H9 (cell line): ENCODE results near the gene SATB2. TPM values are rescaled to one million over a fixed set of nuclear protein-coding genes. Genes with fewer than 3 reads are reported as not detected.

Experiments used
- DNase-seq: peaks from one replicate; pipeline ENCODE4 v3.0.0-alpha.2; 2017
- H2AFZ ChIP-seq: one replicate; pipeline ENCODE4 v1.6.1; 2013; ENCODE audit warnings: mild to moderate bottlenecking, low read length, control low read depth, moderate library complexity
- H2AK5ac ChIP-seq: 2 replicates; pipeline ENCODE4 v1.6.1; 2013; ENCODE audit warnings: low read length, control low read depth, mixed read lengths; ENCODE audit not compliant: insufficient read length
- H2BK120ac ChIP-seq: one replicate; pipeline ENCODE4 v1.6.1; 2013; ENCODE audit warnings: low read depth, mild to moderate bottlenecking, low read length, control low read depth, inconsistent platforms; ENCODE audit not compliant: poor library complexity, severe bottlenecking
- H2BK12ac ChIP-seq: 2 replicates; pipeline ENCODE4 v1.6.1; 2013; ENCODE audit warnings: low read length, control low read depth, mixed read lengths, low read depth; ENCODE audit not compliant: insufficient read length
- H2BK15ac ChIP-seq: 2 replicates; pipeline ENCODE4 v1.6.1; 2013; ENCODE audit warnings: low read depth, low read length, control low read depth
- H2BK20ac ChIP-seq: one replicate; pipeline ENCODE4 v1.6.1; 2013; ENCODE audit warnings: low read depth, mild to moderate bottlenecking, low read length, control low read depth, inconsistent platforms; ENCODE audit not compliant: poor library complexity, severe bottlenecking
- H2BK5ac ChIP-seq: 2 replicates; pipeline ENCODE4 v1.6.1; 2013; ENCODE audit warnings: low read length, control low read depth, mixed read lengths; ENCODE audit not compliant: insufficient read length
- H3K14ac ChIP-seq: 2 replicates; pipeline ENCODE4 v1.6.1; 2013; ENCODE audit warnings: low read length, control low read depth; ENCODE audit not compliant: insufficient read depth
- H3K18ac ChIP-seq: 2 replicates; pipeline ENCODE4 v1.6.1; 2013; ENCODE audit warnings: low read depth, mild to moderate bottlenecking, mixed read lengths, low read length, control low read depth; ENCODE audit not compliant: insufficient read length
- H3K23ac ChIP-seq: 2 replicates; pipeline ENCODE4 v1.6.1; 2013; ENCODE audit warnings: low read length, control low read depth, mixed read lengths, low read depth; ENCODE audit not compliant: insufficient read length
- H3K23me2 ChIP-seq: 2 replicates; pipeline ENCODE4 v1.6.1; 2013; ENCODE audit warnings: low read depth, mild to moderate bottlenecking, mixed read lengths, low read length, control low read depth; ENCODE audit not compliant: insufficient read length, poor library complexity, severe bottlenecking
- H3K27ac ChIP-seq: 2 replicates; pipeline ENCODE4 v1.5.1; 2013; ENCODE audit warnings: low read length, control low read depth, mixed read lengths, low read depth; ENCODE audit not compliant: insufficient read length
- H3K27me3 ChIP-seq: 2 replicates; pipeline ENCODE4 v1.6.1; 2013; ENCODE audit warnings: low read length, control low read depth, inconsistent platforms; ENCODE audit not compliant: insufficient read depth
- H3K4ac ChIP-seq: 2 replicates; pipeline ENCODE4 v1.6.1; 2013; ENCODE audit warnings: low read depth, mild to moderate bottlenecking, control low read depth, inconsistent platforms, low read length, moderate library complexity
- H3K4me1 ChIP-seq: 2 replicates; pipeline ENCODE4 v1.6.1; 2013; ENCODE audit warnings: low read length, control low read depth, inconsistent platforms; ENCODE audit not compliant: insufficient read depth
- H3K4me2 ChIP-seq: 2 replicates; pipeline ENCODE4 v1.6.1; 2013; ENCODE audit warnings: low read length, control low read depth, mixed read lengths; ENCODE audit not compliant: insufficient read length, insufficient read depth
- H3K56ac ChIP-seq: 2 replicates; pipeline ENCODE4 v1.6.1; 2013; ENCODE audit warnings: low read depth, mild to moderate bottlenecking, mixed read lengths, low read length, control low read depth; ENCODE audit not compliant: insufficient read length
- H3K79me1 ChIP-seq: 2 replicates; pipeline ENCODE4 v1.6.1; 2013; ENCODE audit warnings: low read depth, mild to moderate bottlenecking, moderate library complexity, low read length, control low read depth, inconsistent platforms; ENCODE audit not compliant: insufficient read depth, poor library complexity, severe bottlenecking
- H3K79me2 ChIP-seq: 2 replicates; pipeline ENCODE4 v1.6.1; 2013; ENCODE audit warnings: low read length, control low read depth, inconsistent platforms; ENCODE audit not compliant: insufficient read depth
- H3K9ac ChIP-seq: 2 replicates; pipeline ENCODE4 v1.6.1; 2013; ENCODE audit warnings: low read length, control low read depth, mixed read lengths; ENCODE audit not compliant: insufficient read length; ENCODE audit errors: extremely low read depth
- H3K9me3 ChIP-seq: one replicate; pipeline ENCODE4 v1.6.1; 2013; ENCODE audit warnings: low read depth, low read length, inconsistent platforms; ENCODE audit not compliant: control insufficient read depth
- H3T11ph ChIP-seq: one replicate; pipeline ENCODE4 v1.6.1; 2013; ENCODE audit warnings: mild to moderate bottlenecking, low read length, control low read depth, inconsistent platforms
- H4K20me1 ChIP-seq: one replicate; pipeline ENCODE4 v1.6.1; 2013; ENCODE audit not compliant: control insufficient read depth, insufficient read length, insufficient read depth
- H4K5ac ChIP-seq: 2 replicates; pipeline ENCODE4 v1.6.1; 2013; ENCODE audit warnings: low read depth, mild to moderate bottlenecking, mixed read lengths, low read length, control low read depth; ENCODE audit not compliant: insufficient read length
- H4K8ac ChIP-seq: replicated peaks from 2 replicates; pipeline ENCODE4 v1.6.1; 2013; ENCODE audit warnings: low read length, control low read depth, mixed read lengths, low read depth; ENCODE audit not compliant: insufficient read length
- H4K91ac ChIP-seq: 2 replicates; pipeline ENCODE4 v1.6.1; 2013; ENCODE audit warnings: low read depth, mild to moderate bottlenecking, moderate library complexity, mixed read lengths, low read length, control low read depth; ENCODE audit not compliant: insufficient read length
- H3K27ac Mint-ChIP-seq, 3 experiments: 2 replicates in 2 of 3; 3 replicates in 1 of 3; pipeline ENCODE4 v1.8.0; 2020 to 2021; ENCODE audit warnings: mixed read lengths in 3 of 3, mild to moderate bottlenecking in 1 of 3, moderate library complexity in 1 of 3
- H3K27me3 Mint-ChIP-seq: 2 replicates; pipeline ENCODE4 v1.8.0; 2021; ENCODE audit warnings: low read depth, mild to moderate bottlenecking, moderate library complexity, mixed read lengths
- H3K36me3 Mint-ChIP-seq, 3 experiments: 2 replicates in 2 of 3; 3 replicates in 1 of 3; pipeline ENCODE4 v1.8.0; 2020 to 2021; ENCODE audit warnings: low read depth in 3 of 3, mixed read lengths in 3 of 3; ENCODE audit not compliant: insufficient read depth in 1 of 3
- H3K4me1 Mint-ChIP-seq, 2 experiments: 2 replicates each; pipeline ENCODE4 v1.8.0; 2020; ENCODE audit warnings: mixed read lengths in 2 of 2
- H3K4me3 Mint-ChIP-seq, 2 experiments: 2 replicates in 1 of 2; 3 replicates in 1 of 2; pipeline ENCODE4 v1.8.0; 2020 to 2021; ENCODE audit warnings: mild to moderate bottlenecking in 2 of 2, mixed read lengths in 2 of 2, moderate library complexity in 1 of 2
- H3K9me3 Mint-ChIP-seq, 2 experiments: 2 replicates in 1 of 2; 3 replicates in 1 of 2; pipeline ENCODE4 v1.8.0; 2020; ENCODE audit warnings: mild to moderate bottlenecking in 2 of 2, mixed read lengths in 2 of 2, moderate library complexity in 1 of 2
- WGBS: extraction: QIAGEN DNeasy Blood & Tissue Kit; methylation state at CpG from one replicate; pipeline ENCODE4 v1.1.7; 2013; ENCODE audit warnings: missing lambda C conversion rate, low lambda C conversion rate, mixed read lengths; ENCODE audit not compliant: insufficient read length; ENCODE audit errors: extremely low coverage; 5-methylcytosine and 5-hydroxymethylcytosine counted together
- total RNA-seq: library from RNA; stranded (reverse); gene quantifications from 2 replicates; pipeline ENCODE4 v1.2.1, GENCODE V29; 2021
- TF ChIP-seq, protein P1 (sequence below): fragments of 200-600 bp; sonication (generic); conservative IDR thresholded peaks from 3 replicates; pipeline ENCODE4 v1.8.0; 2021; ENCODE audit warnings: antibody characterized with exemption, mild to moderate bottlenecking

SATB2 gene
- total RNA-seq, 1 experiment from 2014 or later, result 23.8 TPM

DNA sequence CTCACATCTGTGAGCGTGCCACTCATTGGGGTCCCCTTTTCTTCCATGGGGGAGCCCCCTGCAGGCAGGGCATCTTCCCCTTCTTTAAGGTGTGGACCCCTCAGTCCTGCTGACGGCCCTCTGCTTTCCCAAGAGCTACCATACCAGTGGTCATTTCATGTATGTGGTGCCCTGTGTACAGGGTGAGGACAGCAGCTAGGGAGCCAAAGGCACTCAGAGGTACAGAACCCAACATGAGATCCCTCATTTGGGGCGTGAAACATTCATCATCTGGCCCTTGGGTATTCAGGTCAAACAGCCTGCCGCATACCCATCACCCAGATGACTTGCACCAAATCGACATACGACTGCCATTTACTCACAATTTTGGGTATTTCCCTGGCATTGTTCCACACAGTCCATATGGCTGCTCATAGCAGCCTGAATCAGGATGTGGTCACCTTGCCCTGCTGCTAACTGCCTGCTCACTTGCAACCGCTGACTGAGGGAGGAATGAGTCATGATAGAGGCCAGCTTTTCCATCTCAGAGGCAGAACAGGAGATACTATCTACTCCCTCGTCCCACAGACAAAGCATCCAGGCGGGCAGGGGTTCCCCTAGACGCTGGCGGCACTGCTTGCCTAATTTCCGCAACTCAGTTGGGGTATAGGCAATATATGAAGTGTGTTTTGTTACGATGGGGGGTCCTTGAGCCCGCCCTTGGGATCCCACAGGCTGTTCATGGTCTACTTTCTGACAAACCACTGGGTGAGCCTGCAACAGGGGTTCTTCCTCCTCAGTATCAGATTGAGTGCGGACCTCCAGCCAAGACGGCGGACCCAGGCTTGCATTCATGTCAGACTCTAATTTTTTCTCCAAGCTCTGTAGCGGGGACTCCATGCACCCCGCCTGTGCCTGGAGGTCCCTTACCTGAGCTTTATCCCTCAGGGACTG, 228.6 kb downstream of the SATB2 start:
- no peak overlapping the region for H2BK20ac ChIP-seq
- H3K27ac ChIP-seq, result no peak overlapping the region
- Mint-ChIP-seq H3K27ac (no peak overlapping the region), H3K27me3 (no peaks in the 10 kb centered on the region), H3K36me3 (peaks cover 0 to 11% (median 0%) of the 10 kb centered on the region in 3 experiments; a peak in 3 of 7 replicates), H3K4me1 (no peaks in the 10 kb centered on the region), H3K9me3 (peaks cover 7 to 18% of the 10 kb centered on the region in 2 experiments; a peak in 4 of 5 replicates), H3K4me3 (no peak overlapping the region)
- H3K18ac ChIP-seq, result no peak overlapping the region
- no peaks in the 10 kb centered on the region for H4K20me1 ChIP-seq
- no peak for DNase-seq
- H3T11ph ChIP-seq, result no peak overlapping the region
- H2BK15ac ChIP-seq, result no peak overlapping the region
- no peak overlapping the region for H2BK120ac ChIP-seq
- no peak overlapping the region for H3K56ac ChIP-seq
- H3K9ac ChIP-seq, result no peak overlapping the region
- H3K23ac ChIP-seq, result no peak overlapping the region
- no peak overlapping the region for H2AK5ac ChIP-seq
- H3K4ac ChIP-seq, result no peak overlapping the region
- H3K4me2 ChIP-seq, result no peak overlapping the region
- H2BK5ac ChIP-seq, result no peak overlapping the region
- no peak overlapping the region for H2BK12ac ChIP-seq
- H3K79me1 ChIP-seq, result no peaks in the 10 kb centered on the region
- H3K4me1 ChIP-seq, result no peaks in the 10 kb centered on the region
- no peak overlapping the region for H4K8ac ChIP-seq
- H4K91ac ChIP-seq, result no peak overlapping the region
- TF ChIP-seq, protein P1, sequence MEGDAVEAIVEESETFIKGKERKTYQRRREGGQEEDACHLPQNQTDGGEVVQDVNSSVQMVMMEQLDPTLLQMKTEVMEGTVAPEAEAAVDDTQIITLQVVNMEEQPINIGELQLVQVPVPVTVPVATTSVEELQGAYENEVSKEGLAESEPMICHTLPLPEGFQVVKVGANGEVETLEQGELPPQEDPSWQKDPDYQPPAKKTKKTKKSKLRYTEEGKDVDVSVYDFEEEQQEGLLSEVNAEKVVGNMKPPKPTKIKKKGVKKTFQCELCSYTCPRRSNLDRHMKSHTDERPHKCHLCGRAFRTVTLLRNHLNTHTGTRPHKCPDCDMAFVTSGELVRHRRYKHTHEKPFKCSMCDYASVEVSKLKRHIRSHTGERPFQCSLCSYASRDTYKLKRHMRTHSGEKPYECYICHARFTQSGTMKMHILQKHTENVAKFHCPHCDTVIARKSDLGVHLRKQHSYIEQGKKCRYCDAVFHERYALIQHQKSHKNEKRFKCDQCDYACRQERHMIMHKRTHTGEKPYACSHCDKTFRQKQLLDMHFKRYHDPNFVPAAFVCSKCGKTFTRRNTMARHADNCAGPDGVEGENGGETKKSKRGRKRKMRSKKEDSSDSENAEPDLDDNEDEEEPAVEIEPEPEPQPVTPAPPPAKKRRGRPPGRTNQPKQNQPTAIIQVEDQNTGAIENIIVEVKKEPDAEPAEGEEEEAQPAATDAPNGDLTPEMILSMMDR, result no peak
- H3K23me2 ChIP-seq, result no peaks in the 10 kb centered on the region
- no peaks in the 10 kb centered on the region for H3K27me3 ChIP-seq
- no peaks in the 10 kb centered on the region for H3K79me2 ChIP-seq
- no peak overlapping the region for H4K5ac ChIP-seq
- H3K14ac ChIP-seq, result no peak overlapping the region
- no peak overlapping the region for H2AFZ ChIP-seq
- no peaks in the 10 kb centered on the region for H3K9me3 ChIP-seq
- no CpG with 5 or more reads among the region's 19 CpGs for WGBS
